Prostate gland (tissue), 2 donors: ENCODE data around the gene NGEF. TPM values are rescaled to one million over a fixed set of nuclear protein-coding genes. Genes with fewer than 3 reads are reported as not detected.

Experiments
- DNase-seq: peaks from one replicate; pipeline ENCODE4 v3.0.0-alpha.2; 2019; ENCODE audit warnings: low spot score
- H3K27ac ChIP-seq, 2 donors: fragments of 200-600 bp; sonication (generic); 2 replicates each; pipeline ENCODE4 v1.5.1; 2017 to 2019
- H3K27me3 ChIP-seq: fragments of 200-600 bp; sonication (generic); replicated peaks from 2 replicates; pipeline ENCODE4 v1.5.1; 2019; ENCODE audit not compliant: insufficient read depth
- H3K36me3 ChIP-seq, 2 donors: fragments of 200-600 bp; sonication (generic); 1 replicate in 1 of 2; 2 replicates in 1 of 2; pipeline versions ENCODE4 v1.5.1 to v1.8.1; 2017 to 2019
- H3K4me1 ChIP-seq: fragments of 200-600 bp; sonication (generic); replicated peaks from 2 replicates; pipeline ENCODE4 v1.5.1; 2019
- H3K4me3 ChIP-seq, 2 donors: fragments of 200-600 bp; sonication (generic); 2 replicates each; pipeline ENCODE4 v1.5.1; 2017 to 2019
- H3K9me3 ChIP-seq: fragments of 200-600 bp; sonication (generic); 2 replicates; pipeline ENCODE4 v1.5.1; 2017
- CTCF ChIP-seq, 4 experiments: fragments of 200-600 bp in 2 of 4; fragments of 450-650 bp in 2 of 4; sonication (generic) in 2 of 4; IDR thresholded peaks; 1 replicate in 3 of 4; 2 replicates in 1 of 4; pipeline ENCODE4 v1.5.1; 2016 to 2019; ENCODE audit warnings: antibody characterized with exemption in 4 of 4, mild to moderate bottlenecking in 2 of 4, moderate library complexity in 2 of 4
- POLR2A ChIP-seq: fragments of 450-650 bp; IDR thresholded peaks from one replicate; pipeline ENCODE4 v1.6.1; 2016; ENCODE audit warnings: antibody characterized with exemption, mild to moderate bottlenecking
- POLR2AphosphoS5 ChIP-seq: sonication (generic); formaldehyde crosslinking; IDR thresholded peaks from one replicate; pipeline ENCODE4 v1.6.1; 2017; ENCODE audit warnings: antibody characterized with exemption
- WGBS: methylation state at CpG from one replicate; pipeline ENCODE4 v1.1.5; 2018; 5-methylcytosine and 5-hydroxymethylcytosine counted together
- intact Hi-C: fragments of 100-400 bp; cut with DNase I; formaldehyde crosslinking; loops from one replicate; pipeline ENCODE4 v1.14.2; 2022
- total RNA-seq, 2 donors: library from RNA; depleted of rRNA; stranded (reverse); fragments of >200 nt; gene quantifications; one replicate each; pipeline ENCODE4 v1.1.0, GENCODE V29; 2016

Gene NGEF
- total RNA-seq, 2 donors from 2014 or later = 2.0 to 19.0 TPM

- no peaks in the 10 kb centered on the region for H3K27me3 ChIP-seq
Measured at GRCh38 chr2:232888099-232888836, 124.8 kb downstream of the NGEF start.

GRCh38 chr2:232887171-232887850 is 125.7 kb downstream of the NGEF start:
- H3K4me3 ChIP-seq = no peak overlapping the region
- H3K27ac ChIP-seq = no peak overlapping the region
- intact Hi-C loops = no loop called here
- H3K9me3 ChIP-seq = no peaks in the 10 kb centered on the region
- DNase-seq = no peak
- 77% methylated on average over 15 of the region's 15 CpGs for WGBS
- H3K36me3 ChIP-seq = no peaks in the 10 kb centered on the region
- no peaks in the 10 kb centered on the region for H3K27me3 ChIP-seq
- TF ChIP-seq CTCF (IDR thresholded peaks at IDR 0.05) (no peak), POLR2AphosphoS5 (no peak), POLR2A (no peak)
- H3K4me1 ChIP-seq = no peaks in the 10 kb centered on the region

More at GRCh38 chr2:232888099-232888836, 124.8 kb downstream of the NGEF start:
- Histone ChIP-seq H3K36me3 (no peaks in the 10 kb centered on the region), H3K27ac (no peak overlapping the region), H3K4me1 (no peaks in the 10 kb centered on the region), H3K4me3 (no peak overlapping the region), H3K9me3 (no peaks in the 10 kb centered on the region)
- DNase-seq = no peak
- TF ChIP-seq POLR2AphosphoS5 = no peak
- no peak for TF ChIP-seq POLR2A
- no peak for TF ChIP-seq CTCF (IDR thresholded peaks at IDR 0.05)
- 88% methylated on average over 21 of the region's 21 CpGs for WGBS
- intact Hi-C loops = no loop called here

- no peak for TF ChIP-seq POLR2A
- WGBS = 78% methylated on average over 7 of the region's 7 CpGs
- Histone ChIP-seq H3K27ac (no peak overlapping the region), H3K4me3 (no peak overlapping the region), H3K36me3 (no peaks in the 10 kb centered on the region), H3K27me3 (no peaks in the 10 kb centered on the region), H3K9me3 (no peaks in the 10 kb centered on the region), H3K4me1 (no peaks in the 10 kb centered on the region)
- DNase-seq = no peak
- intact Hi-C loops = no loop called here
Measured at GRCh38 chr2:232886632-232887031, 126.4 kb downstream of the NGEF start.

- Histone ChIP-seq H3K9me3 (no peaks in the 10 kb centered on the region), H3K27me3 (no peaks in the 10 kb centered on the region), H3K36me3 (no peaks in the 10 kb centered on the region), H3K4me3 (no peak overlapping the region), H3K27ac (no peak overlapping the region), H3K4me1 (no peaks in the 10 kb centered on the region)
- 56% methylated on average over 11 of the region's 11 CpGs for WGBS
- DNase-seq = no peak
- no peak for TF ChIP-seq POLR2A
- TF ChIP-seq CTCF (IDR thresholded peaks at IDR 0.05) = no peak
- TF ChIP-seq POLR2AphosphoS5 = no peak
- intact Hi-C loops = no loop called here
Measured at GRCh38 chr2:232886176-232886575, 126.9 kb downstream of the NGEF start.

GRCh38 chr2:232885264-232885961 is 127.6 kb downstream of the NGEF start:
- peak; percentile 62 for DNase-seq
- no peaks in the 10 kb centered on the region for H3K36me3 ChIP-seq
- no peaks in the 10 kb centered on the region for H3K4me1 ChIP-seq
- 59% methylated on average over 25 of the region's 25 CpGs for WGBS
- H3K27me3 ChIP-seq = no peaks in the 10 kb centered on the region
- no peak overlapping the region for H3K27ac ChIP-seq
- TF ChIP-seq POLR2AphosphoS5 (peak; percentile 59), POLR2A (no peak)
- no peak overlapping the region for H3K4me3 ChIP-seq
- intact Hi-C loops = no loop called here
- H3K9me3 ChIP-seq = no peaks in the 10 kb centered on the region
